GM12874 (cell line): Measurements from ENCODE around the gene PPP6R3.

Experiments
- CTCF ChIP-seq: IDR thresholded peaks from 2 replicates; pipeline ENCODE4 v1.5.1; 2011; ENCODE audit warnings: low read depth, mild to moderate bottlenecking, control low read depth, low read length, moderate library complexity; ENCODE audit not compliant: insufficient read depth

The PPP6R3 gene

GRCh38 chr11:68527585-68527984, 67.0 kb downstream of the PPP6R3 start:
- no peak for TF ChIP-seq CTCF

GRCh38 chr11:68528630-68529029, 68.1 kb downstream of the PPP6R3 start:
- TF ChIP-seq CTCF, result no peak

- no peak for TF ChIP-seq CTCF
Observed at GRCh38 chr11:68531129-68531693, 70.7 kb downstream of the PPP6R3 start.

GRCh38 chr11:68532727-68533369, 72.3 kb downstream of the PPP6R3 start:
- no peak for TF ChIP-seq CTCF

GRCh38 chr11:68533945-68534344, 73.4 kb downstream of the PPP6R3 start:
- no peak for TF ChIP-seq CTCF

- TF ChIP-seq CTCF, result no peak
Observed at GRCh38 chr11:68535098-68535497, 74.5 kb downstream of the PPP6R3 start.

- TF ChIP-seq CTCF, result no peak
Observed at GRCh38 chr11:68536706-68537105, 76.2 kb downstream of the PPP6R3 start.
